ENCODE measurements around the gene FCER1G. TPM values are rescaled to one million over a fixed set of nuclear protein-coding genes. Genes with fewer than 3 reads are reported as not detected.
"Not testable (repeated sequence)": the region's sequence is repeated elsewhere in the genome, so short reads cannot be mapped to it uniquely, and the experiment has no call there.

The FCER1G gene
- total and polyA plus RNA-seq, 2 of the 8 experiments (the other 6 are each of a cell fraction or from before 2014, with no cell fraction given): 1.6 TPM; not detected in 1

DNA sequence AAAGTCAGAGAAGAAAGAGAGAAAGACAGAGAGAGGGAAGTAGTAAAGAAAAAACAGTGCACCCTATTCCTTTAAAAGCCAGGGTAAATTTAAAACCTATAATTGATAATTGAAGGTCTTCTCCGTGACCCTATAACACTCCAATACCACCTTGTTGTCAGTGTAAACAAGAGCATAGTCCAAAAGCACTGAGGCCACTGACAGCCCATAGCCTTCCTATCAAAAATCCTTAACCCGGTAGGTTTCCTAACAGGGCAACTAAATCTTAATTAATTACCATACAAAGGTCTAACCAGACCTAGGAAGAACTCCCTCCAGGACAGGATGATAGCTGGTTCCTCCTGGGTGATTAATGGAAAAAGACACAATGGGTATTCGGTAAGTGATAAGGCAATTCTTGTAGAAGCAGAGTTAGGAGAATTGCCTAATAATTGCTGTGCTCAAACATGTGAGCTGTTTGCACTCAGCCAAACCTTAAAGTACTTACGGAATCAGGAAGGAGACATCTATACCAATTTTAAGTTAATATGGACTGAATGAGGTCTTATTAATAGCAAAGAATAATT lies 40.9 kb downstream of the FCER1G start:
- H2AK5ac ChIP-seq (ENCODE audit: low read depth, low read length); H3K27ac ChIP-seq (ENCODE audit: low read depth, low read length); H3K56ac ChIP-seq (replicated peaks; ENCODE audit: insufficient read length, low read depth, low read length); H3K9ac ChIP-seq (replicated peaks in 1 of 4; ENCODE audit: extremely low read depth in 1 of 4, low read depth in 3 of 4, low read length in 3 of 4); FAIRE-seq; H2BK20ac ChIP-seq (ENCODE audit: low read length); H3K4me1 ChIP-seq (replicated peaks in 1 of 4; ENCODE audit: control insufficient read depth in 3 of 4, insufficient read depth in 4 of 4, low read length in 3 of 4); H3K4me3 ChIP-seq (ENCODE audit: extremely low read depth in 1 of 4, insufficient read depth in 2 of 4, low read depth in 3 of 4, low read length in 4 of 4); H3K79me2 ChIP-seq (ENCODE audit: control insufficient read depth in 1 of 2, insufficient read depth in 2 of 2, low read length in 2 of 2); H2BK12ac ChIP-seq (ENCODE audit: low read depth, low read length); H3K23me2 ChIP-seq (ENCODE audit: low read depth, low read length); H4K5ac ChIP-seq (ENCODE audit: insufficient read length, low read depth, low read length); H3K14ac ChIP-seq (ENCODE audit: insufficient read length); POLR2A ChIA-PET (ENCODE audit: partially characterized antibody); H2BK5ac ChIP-seq (ENCODE audit: low read depth, low read length); DNase-seq (ENCODE audit: low read depth in 1 of 2, low spot score in 2 of 2); H3K18ac ChIP-seq (ENCODE audit: extremely low read depth, low read length); H3K36me3 ChIP-seq (ENCODE audit: control insufficient read depth in 2 of 4, insufficient read depth in 4 of 4, low read length in 3 of 4); H2AFZ ChIP-seq (ENCODE audit: low read length); H4K20me1 ChIP-seq (replicated peaks in 1 of 2; ENCODE audit: control insufficient read depth in 1 of 2, insufficient read depth in 2 of 2, low read length in 2 of 2); H2BK120ac ChIP-seq (replicated peaks; ENCODE audit: low read depth, low read length); H4K91ac ChIP-seq (replicated peaks; ENCODE audit: insufficient read length, low read length); H3K79me1 ChIP-seq (ENCODE audit: low read depth, low read length); H3K4ac ChIP-seq (replicated peaks; ENCODE audit: insufficient read length, low read depth, low read length); H2BK15ac ChIP-seq (ENCODE audit: low read length); H3K23ac ChIP-seq (ENCODE audit: insufficient read length); H3K4me2 ChIP-seq (ENCODE audit: insufficient read depth in 1 of 2, low read depth in 2 of 2, low read length in 2 of 2); H4K8ac ChIP-seq (ENCODE audit: extremely low read depth, insufficient read depth, low read length): not testable (repeated sequence)
- Histone ChIP-seq H3K9me3 (ENCODE audit: insufficient read depth in 2 of 2, low read depth in 1 of 2, low read length in 1 of 2) (peaks cover 11 to 12% of the 10 kb centered on the region in 2 experiments), H3K27me3 (replicated peaks in 1 of 4; ENCODE audit: control insufficient read depth in 3 of 4, extremely low read depth in 1 of 4, insufficient read depth in 3 of 4, low read length in 3 of 4) (peaks cover 7 to 25% (median 22%) of the 10 kb centered on the region in 4 experiments)
- CTCF ChIA-PET (ENCODE audit: partially characterized antibody): interaction anchor here (5.0 kb wide), 1 partner anchor 36 kb away, joined by 28 read pairs; no protein-coding TSS in a partner anchor
- WGBS, 2 experiments (ENCODE audit: extremely low coverage in 1 of 2, insufficient coverage in 1 of 2, insufficient read length in 1 of 2, insufficient replicate concordance in 2 of 2, low coverage in 1 of 2, low lambda C conversion rate in 2 of 2, missing lambda C conversion rate in 1 of 2): 86% methylated on average over 4 of the region's 4 CpGs; no CpG with 5 or more reads in 1 of the 2 experiments

DNA sequence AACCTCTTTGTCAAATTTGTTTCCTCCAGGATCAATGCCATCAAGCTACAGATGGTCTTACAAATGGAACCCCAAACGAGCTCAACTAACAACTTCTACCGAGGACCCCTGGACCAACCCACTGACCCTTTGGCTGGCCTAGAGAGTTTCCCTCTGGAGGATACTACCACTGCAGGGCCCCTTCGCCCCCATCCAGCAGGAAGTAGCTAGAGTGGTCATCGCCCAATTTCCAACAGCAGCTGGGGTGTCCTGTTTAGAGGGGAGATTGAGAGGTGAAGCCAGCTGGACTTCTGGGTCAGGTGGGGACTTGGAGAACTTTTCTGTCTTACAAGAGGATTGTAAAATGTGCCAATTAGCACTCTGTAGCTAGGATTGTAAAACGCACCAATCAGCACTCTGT lies 42.0 kb downstream of the FCER1G start:
- not testable (repeated sequence) for H3K4ac ChIP-seq (replicated peaks; ENCODE audit: insufficient read length, low read depth, low read length); H4K8ac ChIP-seq (ENCODE audit: extremely low read depth, insufficient read depth, low read length); H3K18ac ChIP-seq (ENCODE audit: extremely low read depth, low read length); H3K4me2 ChIP-seq (ENCODE audit: insufficient read depth in 1 of 2, low read depth in 2 of 2, low read length in 2 of 2); H3K23me2 ChIP-seq (ENCODE audit: low read depth, low read length); H3K4me3 ChIP-seq (ENCODE audit: extremely low read depth in 1 of 4, insufficient read depth in 2 of 4, low read depth in 3 of 4, low read length in 4 of 4); FAIRE-seq; H3K79me1 ChIP-seq (ENCODE audit: low read depth, low read length); H2BK120ac ChIP-seq (replicated peaks; ENCODE audit: low read depth, low read length); H2BK5ac ChIP-seq (ENCODE audit: low read depth, low read length); H3K9ac ChIP-seq (replicated peaks in 1 of 4; ENCODE audit: extremely low read depth in 1 of 4, low read depth in 3 of 4, low read length in 3 of 4); H3K27ac ChIP-seq (ENCODE audit: low read depth, low read length); H3K4me1 ChIP-seq (replicated peaks in 1 of 4; ENCODE audit: control insufficient read depth in 3 of 4, insufficient read depth in 4 of 4, low read length in 3 of 4); H2BK20ac ChIP-seq (ENCODE audit: low read length); H3K36me3 ChIP-seq (ENCODE audit: control insufficient read depth in 2 of 4, insufficient read depth in 4 of 4, low read length in 3 of 4); H3K56ac ChIP-seq (replicated peaks; ENCODE audit: insufficient read length, low read depth, low read length); H3K79me2 ChIP-seq (ENCODE audit: control insufficient read depth in 1 of 2, insufficient read depth in 2 of 2, low read length in 2 of 2); H2BK12ac ChIP-seq (ENCODE audit: low read depth, low read length); H3K14ac ChIP-seq (ENCODE audit: insufficient read length); H4K20me1 ChIP-seq (replicated peaks in 1 of 2; ENCODE audit: control insufficient read depth in 1 of 2, insufficient read depth in 2 of 2, low read length in 2 of 2); H3K23ac ChIP-seq (ENCODE audit: insufficient read length); DNase-seq (ENCODE audit: low read depth in 1 of 2, low spot score in 2 of 2); H2AFZ ChIP-seq (ENCODE audit: low read length); H2BK15ac ChIP-seq (ENCODE audit: low read length); H4K91ac ChIP-seq (replicated peaks; ENCODE audit: insufficient read length, low read length); H4K5ac ChIP-seq (ENCODE audit: insufficient read length, low read depth, low read length); H2AK5ac ChIP-seq (ENCODE audit: low read depth, low read length)
- WGBS, 2 experiments (ENCODE audit: extremely low coverage in 1 of 2, insufficient coverage in 1 of 2, insufficient read length in 1 of 2, insufficient replicate concordance in 2 of 2, low coverage in 1 of 2, low lambda C conversion rate in 2 of 2, missing lambda C conversion rate in 1 of 2): 91% methylated on average over 5 of the region's 5 CpGs; no CpG with 5 or more reads in 1 of the 2 experiments
- ChIA-PET CTCF (ENCODE audit: partially characterized antibody) (interaction anchor here (1.6 to 5.8 kb wide), 6 partner anchors 10 to 49 kb away, joined by 3 to 67 read pairs (median 9); partner anchors contain the start of gene TOMM40L), POLR2A (ENCODE audit: partially characterized antibody) (interaction anchor here (0.7 to 1.7 kb wide), 2 partner anchors 9 to 19 kb away, joined by 4 to 5 read pairs; partner anchors contain the start of gene NR1I3)
- H3K9me3 ChIP-seq (ENCODE audit: insufficient read depth in 2 of 2, low read depth in 1 of 2, low read length in 1 of 2): peaks cover 11 to 12% of the 10 kb centered on the region in 2 experiments
- H3K27me3 ChIP-seq (replicated peaks in 1 of 4; ENCODE audit: control insufficient read depth in 3 of 4, extremely low read depth in 1 of 4, insufficient read depth in 3 of 4, low read length in 3 of 4): peaks cover 7 to 25% (median 22%) of the 10 kb centered on the region in 4 experiments
